ENCODE measurements around the gene FOXC1. TPM values are rescaled to one million over a fixed set of nuclear protein-coding genes. Genes with fewer than 3 reads are reported as not detected.

FOXC1 gene
- total RNA-seq, 1 donor from 2014 or later, result 2.3 TPM

DNA sequence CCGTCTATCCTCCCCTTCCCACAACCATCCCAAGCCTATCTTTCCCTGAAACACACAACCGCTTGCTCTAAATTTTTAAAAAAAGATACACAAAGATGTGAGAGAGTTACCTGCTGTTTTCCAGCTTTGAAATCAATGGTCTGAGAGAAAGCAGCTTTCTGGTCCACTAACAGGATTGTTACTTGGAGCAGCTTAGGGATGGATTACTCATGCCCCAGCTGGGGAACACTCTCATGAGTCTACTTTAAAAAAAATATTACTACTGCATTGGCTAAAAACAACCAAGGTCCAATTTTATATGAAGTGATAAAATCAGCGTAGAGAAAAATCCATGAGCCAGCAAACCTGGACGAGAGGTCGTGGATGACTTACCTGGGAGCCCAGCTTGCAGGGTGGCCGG is 29.6 kb upstream of the FOXC1 start:
- H3K36me3 ChIP-seq, result no peaks in the 10 kb centered on the region
- H3K27me3 ChIP-seq (ENCODE audit: low read depth), result no peaks in the 10 kb centered on the region
- TF ChIP-seq, protein P1, sequence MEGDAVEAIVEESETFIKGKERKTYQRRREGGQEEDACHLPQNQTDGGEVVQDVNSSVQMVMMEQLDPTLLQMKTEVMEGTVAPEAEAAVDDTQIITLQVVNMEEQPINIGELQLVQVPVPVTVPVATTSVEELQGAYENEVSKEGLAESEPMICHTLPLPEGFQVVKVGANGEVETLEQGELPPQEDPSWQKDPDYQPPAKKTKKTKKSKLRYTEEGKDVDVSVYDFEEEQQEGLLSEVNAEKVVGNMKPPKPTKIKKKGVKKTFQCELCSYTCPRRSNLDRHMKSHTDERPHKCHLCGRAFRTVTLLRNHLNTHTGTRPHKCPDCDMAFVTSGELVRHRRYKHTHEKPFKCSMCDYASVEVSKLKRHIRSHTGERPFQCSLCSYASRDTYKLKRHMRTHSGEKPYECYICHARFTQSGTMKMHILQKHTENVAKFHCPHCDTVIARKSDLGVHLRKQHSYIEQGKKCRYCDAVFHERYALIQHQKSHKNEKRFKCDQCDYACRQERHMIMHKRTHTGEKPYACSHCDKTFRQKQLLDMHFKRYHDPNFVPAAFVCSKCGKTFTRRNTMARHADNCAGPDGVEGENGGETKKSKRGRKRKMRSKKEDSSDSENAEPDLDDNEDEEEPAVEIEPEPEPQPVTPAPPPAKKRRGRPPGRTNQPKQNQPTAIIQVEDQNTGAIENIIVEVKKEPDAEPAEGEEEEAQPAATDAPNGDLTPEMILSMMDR (IDR thresholded peaks at IDR 0.05), result no peak
- no peak for DNase-seq
- no peak for ATAC-seq
- H3K4me1 ChIP-seq, result no peaks in the 10 kb centered on the region
- H3K4me3 ChIP-seq, result no peak overlapping the region
- intact Hi-C loops (cut with DNase I), result no loop called here
- no peak overlapping the region for H3K27ac ChIP-seq
- no peaks in the 10 kb centered on the region for H3K9me3 ChIP-seq

DNA sequence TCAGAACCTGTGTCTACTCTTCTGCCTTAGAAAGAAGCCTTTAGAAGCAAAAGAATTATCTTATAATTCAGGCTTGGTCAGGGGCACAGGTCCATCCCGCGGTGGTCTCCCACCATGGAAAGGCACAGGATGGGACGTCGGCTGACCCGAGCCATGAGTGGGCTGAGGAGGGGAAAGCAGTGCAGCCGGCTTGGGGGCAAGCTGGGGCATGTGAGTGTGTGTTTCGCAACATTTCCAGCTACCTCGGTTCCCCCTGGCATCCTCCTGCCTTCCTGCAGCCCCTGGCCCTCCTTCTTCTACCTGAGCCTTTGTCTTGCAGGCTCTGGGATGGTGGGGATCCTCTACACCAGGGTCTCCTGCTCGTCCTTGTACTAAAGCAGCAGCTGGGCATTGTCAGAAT is 29.1 kb upstream of the FOXC1 start:
- no peak for ATAC-seq
- H3K4me3 ChIP-seq, result no peak overlapping the region
- intact Hi-C loops (cut with DNase I), result no loop called here
- no peaks in the 10 kb centered on the region for H3K9me3 ChIP-seq
- no peaks in the 10 kb centered on the region for H3K36me3 ChIP-seq
- no peak for DNase-seq
- TF ChIP-seq, protein P1 (IDR thresholded peaks at IDR 0.05), result no peak
- H3K4me1 ChIP-seq, result no peaks in the 10 kb centered on the region
- H3K27me3 ChIP-seq (ENCODE audit: low read depth), result no peaks in the 10 kb centered on the region
- no peak overlapping the region for H3K27ac ChIP-seq

DNA sequence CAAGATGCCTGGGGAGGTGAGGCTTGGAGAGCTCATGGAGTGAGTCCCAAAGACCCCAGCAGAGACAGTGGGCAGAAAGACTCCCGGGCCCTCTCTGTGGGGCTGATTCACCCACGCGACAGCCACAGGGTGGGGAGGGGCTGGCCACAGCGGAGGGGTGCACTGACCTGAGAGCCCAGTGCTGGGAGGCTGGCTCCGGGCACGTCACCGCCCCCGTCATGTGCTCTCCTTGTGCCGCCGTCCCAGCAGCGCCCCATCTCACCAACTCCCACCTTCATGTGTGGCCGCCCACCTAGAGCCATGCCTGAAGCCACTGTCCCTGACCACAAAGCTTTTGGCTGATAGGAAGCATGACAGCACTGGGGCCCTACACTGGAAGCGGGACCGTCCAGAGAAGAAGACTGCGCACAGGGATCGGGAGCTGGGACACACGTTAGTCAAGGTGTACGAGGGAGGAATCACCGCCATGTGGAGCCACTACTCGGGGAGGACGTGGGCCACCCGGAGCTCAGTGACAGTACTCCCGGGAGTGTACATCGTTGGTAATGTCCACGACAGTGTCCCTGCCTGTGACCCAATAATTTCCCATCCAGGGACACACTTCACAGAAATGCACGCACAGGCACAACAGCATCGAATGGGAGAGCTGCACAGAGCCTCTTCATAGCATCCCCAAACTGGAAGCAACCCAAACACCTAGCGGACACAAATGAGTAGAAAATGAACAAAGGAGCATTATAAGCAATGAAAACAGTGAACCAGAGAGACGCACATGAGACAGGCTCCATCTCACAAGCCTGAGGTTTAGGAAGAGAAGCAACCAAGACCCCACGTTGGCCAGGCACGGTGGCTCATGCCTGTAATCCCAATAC is 28.4 kb upstream of the FOXC1 start:
- H3K36me3 ChIP-seq, result no peaks in the 10 kb centered on the region
- no peaks in the 10 kb centered on the region for H3K27me3 ChIP-seq (ENCODE audit: low read depth)
- no peaks in the 10 kb centered on the region for H3K9me3 ChIP-seq
- ATAC-seq, result no peak
- DNase-seq, result no peak
- no peak overlapping the region for H3K4me3 ChIP-seq
- intact Hi-C loops (cut with DNase I), result no loop called here
- no peak overlapping the region for H3K27ac ChIP-seq
- no peaks in the 10 kb centered on the region for H3K4me1 ChIP-seq
- TF ChIP-seq, protein P1 (IDR thresholded peaks at IDR 0.05), result no peak

DNA sequence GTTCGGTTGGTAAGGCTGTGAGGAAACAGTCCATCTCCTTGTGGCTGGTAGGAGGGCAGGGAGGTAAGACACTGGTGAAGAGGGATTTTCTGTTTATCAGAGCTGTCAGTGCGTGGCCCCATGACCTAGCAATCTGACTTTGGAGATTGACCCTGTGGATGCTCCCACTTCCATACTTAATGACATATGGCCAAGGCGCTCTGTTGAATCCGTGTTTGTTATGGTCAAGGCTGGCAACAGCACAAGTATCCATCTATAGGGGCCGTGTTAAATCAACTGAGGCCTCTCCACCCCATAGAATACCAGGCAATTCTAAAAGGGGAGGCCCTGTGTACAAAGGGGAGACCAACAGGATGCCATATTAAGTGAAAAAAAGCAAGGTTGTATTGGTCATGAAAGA is 25.6 kb upstream of the FOXC1 start:
- intact Hi-C loops (cut with DNase I), result no loop called here
- Histone ChIP-seq H3K27ac (no peak overlapping the region), H3K4me1 (no peaks in the 10 kb centered on the region), H3K4me3 (no peak overlapping the region), H3K9me3 (no peaks in the 10 kb centered on the region), H3K36me3 (no peaks in the 10 kb centered on the region), H3K27me3 (ENCODE audit: low read depth) (no peaks in the 10 kb centered on the region)
- DNase-seq (no peak), ATAC-seq (no peak)
- TF ChIP-seq, protein P1 (IDR thresholded peaks at IDR 0.05), result no peak

DNA sequence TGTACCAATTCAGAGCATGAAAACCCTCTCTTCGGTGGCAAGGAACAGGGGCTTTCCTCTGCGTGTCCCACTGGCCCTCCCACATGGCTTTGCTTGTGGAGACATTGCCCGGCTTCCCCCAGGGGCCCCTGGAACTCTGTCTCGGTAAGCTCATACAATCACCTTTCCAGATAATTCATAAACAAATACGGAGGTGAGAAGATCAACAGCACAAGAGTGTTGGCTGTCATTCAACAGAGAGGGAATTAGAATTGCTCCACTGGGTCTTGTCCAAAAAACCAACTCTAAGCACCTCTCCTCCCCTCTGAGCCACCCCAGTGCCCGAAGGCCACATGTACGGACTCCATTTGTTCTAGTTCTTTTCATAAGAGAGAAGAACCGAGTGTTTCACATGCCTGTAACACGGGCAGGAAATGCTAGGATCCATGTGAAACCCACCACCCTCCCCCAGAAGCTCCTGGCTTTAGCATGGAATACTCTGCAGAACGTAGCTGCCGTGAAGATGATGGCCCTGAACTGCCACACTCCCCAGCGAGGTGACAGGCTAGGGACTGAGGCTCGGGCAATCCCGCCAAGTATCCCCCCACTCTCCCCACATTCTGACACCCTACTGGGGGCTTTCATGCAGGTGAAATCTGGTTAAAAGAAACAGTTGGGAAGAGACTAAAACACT is 24.6 kb upstream of the FOXC1 start:
- DNase-seq (no peak), ATAC-seq (no peak)
- H3K4me1 ChIP-seq, result no peaks in the 10 kb centered on the region
- H3K9me3 ChIP-seq, result no peaks in the 10 kb centered on the region
- H3K27ac ChIP-seq, result no peak overlapping the region
- H3K27me3 ChIP-seq (ENCODE audit: low read depth), result no peaks in the 10 kb centered on the region
- TF ChIP-seq, protein P1 (IDR thresholded peaks at IDR 0.05), result no peak
- intact Hi-C loops (cut with DNase I), result no loop called here
- no peak overlapping the region for H3K4me3 ChIP-seq
- H3K36me3 ChIP-seq, result no peaks in the 10 kb centered on the region

Measured in lower lobe of right lung (tissue), 2 donors.